GM12878 (cell line): Measurements from ENCODE around the gene RNF167. TPM values are rescaled to one million over a fixed set of nuclear protein-coding genes. Genes with fewer than 3 reads are reported as not detected.

Source experiments
- ATF3 ChIP-seq: IDR thresholded peaks from 2 replicates; pipeline ENCODE4 v1.6.1; 2011; ENCODE audit warnings: low read depth, mild to moderate bottlenecking, low read length, moderate library complexity, borderline replicate concordance; ENCODE audit errors: extremely low read depth
- BACH1 ChIP-seq: fragments of 450-650 bp; IDR thresholded peaks from 2 replicates; pipeline ENCODE4 v1.6.1; 2017; ENCODE audit warnings: mild to moderate bottlenecking, borderline replicate concordance
- BCLAF1 ChIP-seq: fragments of 450-650 bp; IDR thresholded peaks from 2 replicates; pipeline ENCODE4 v1.6.1; 2017; ENCODE audit warnings: antibody characterized with exemption, mild to moderate bottlenecking, moderate library complexity
- CBFB ChIP-seq: IDR thresholded peaks from 2 replicates; pipeline ENCODE4 v1.6.1; 2016; ENCODE audit warnings: antibody characterized with exemption, low read depth
- DPF2 ChIP-seq: fragments of 450-650 bp; IDR thresholded peaks from 2 replicates; pipeline ENCODE4 v1.6.1; 2017; ENCODE audit warnings: mild to moderate bottlenecking
- ETV6 ChIP-seq, 2 experiments: fragments of 450-650 bp in 1 of 2; IDR thresholded peaks in 1 of 2; conservative IDR thresholded peaks in 1 of 2; 2 replicates each; pipeline ENCODE4 v1.6.1; 2014; ENCODE audit warnings: antibody characterized with exemption in 1 of 2, borderline replicate concordance in 1 of 2, low read depth in 1 of 2, mild to moderate bottlenecking in 1 of 2, moderate library complexity in 1 of 2
- FOS ChIP-seq: IDR thresholded peaks from 3 replicates; pipeline ENCODE4 v1.6.1; 2011; ENCODE audit warnings: borderline replicate concordance; ENCODE audit not compliant: insufficient read length; ENCODE audit errors: extremely low read depth
- FOXK2 ChIP-seq: fragments of 450-650 bp; IDR thresholded peaks from 2 replicates; pipeline ENCODE4 v1.6.1; 2017; ENCODE audit warnings: mild to moderate bottlenecking, moderate library complexity
- GATAD2B ChIP-seq: fragments of 450-650 bp; conservative IDR thresholded peaks from 2 replicates; pipeline ENCODE4 v1.6.1; 2017; ENCODE audit warnings: low read depth, mild to moderate bottlenecking, moderate library complexity
- HDAC2 ChIP-seq: fragments of 200-600 bp; sonication (generic); IDR thresholded peaks from 2 replicates; pipeline ENCODE4 v1.6.1; 2017
- IKZF2 ChIP-seq, 2 experiments: fragments of 450-650 bp; IDR thresholded peaks; 2 replicates each; pipeline ENCODE4 v1.6.1; 2017; ENCODE audit warnings: mild to moderate bottlenecking in 2 of 2, moderate library complexity in 2 of 2
- JUNB ChIP-seq: IDR thresholded peaks from 2 replicates; pipeline ENCODE4 v1.6.1; 2016; ENCODE audit warnings: antibody characterized with exemption, mild to moderate bottlenecking
- MYC ChIP-seq: IDR thresholded peaks from 2 replicates; pipeline ENCODE4 v1.6.1; 2011; ENCODE audit warnings: mild to moderate bottlenecking, low read length, moderate library complexity, inconsistent platforms; ENCODE audit not compliant: insufficient read depth, insufficient replicate concordance, insufficient read length, severe bottlenecking
- PAX5 ChIP-seq: IDR thresholded peaks from 2 replicates; pipeline ENCODE4 v1.6.1; 2011; ENCODE audit warnings: low read depth, low read length, borderline replicate concordance
- RB1 ChIP-seq: fragments of 450-650 bp; formaldehyde crosslinking; IDR thresholded peaks from 2 replicates; pipeline ENCODE4 v1.6.1; 2017; ENCODE audit warnings: mild to moderate bottlenecking, borderline replicate concordance
- SREBF2 ChIP-seq: IDR thresholded peaks from 2 replicates; pipeline ENCODE4 v1.6.1; 2012; ENCODE audit warnings: mild to moderate bottlenecking, low read length
- SUZ12 ChIP-seq: fragments of 200-600 bp; sonication (generic); IDR thresholded peaks from one replicate; pipeline ENCODE4 v1.6.1; 2018; ENCODE audit warnings: antibody characterized with exemption, mild to moderate bottlenecking; ENCODE audit not compliant: unreplicated experiment
- TCF12 ChIP-seq: IDR thresholded peaks from 2 replicates; pipeline ENCODE4 v1.6.1; 2011; ENCODE audit warnings: low read depth, mild to moderate bottlenecking, low read length
- WRNIP1 ChIP-seq: IDR thresholded peaks from 2 replicates; pipeline ENCODE4 v1.6.1; 2011; ENCODE audit warnings: low read depth, low read length, improper control_type of control experiment, borderline replicate concordance
- ZNF622 ChIP-seq: fragments of 450-650 bp; IDR thresholded peaks from 2 replicates; pipeline ENCODE4 v1.6.1; 2017; ENCODE audit warnings: mild to moderate bottlenecking, inconsistent platforms
- ZZZ3 ChIP-seq: IDR thresholded peaks from 2 replicates; pipeline ENCODE4 v1.6.1; 2011; ENCODE audit warnings: low read depth; ENCODE audit not compliant: control insufficient read depth, insufficient read length
- polyA plus RNA-seq, 11 experiments: library from polyadenylated mRNA; depleted of rRNA in 4 of 11; unstranded in 6 of 11; stranded (reverse) in 5 of 11; fragments of >200 nt; fragmentation: Nextera tagmentation in 4 of 11; fragmentation: Illumina TruSeq in 1 of 11; extraction: Ambion mirVana in 4 of 11; extraction: Trizol in 1 of 11; gene quantifications; 1 replicate in 1 of 11; 2 replicates in 10 of 11; pipeline versions ENCODE4 v1.2.1 to v1.2.3, GENCODE V29; 2011 to 2016; ENCODE audit warnings: inconsistent platforms in 2 of 11, missing spikeins in 2 of 11, low read depth in 1 of 11
- total RNA-seq, 4 experiments: library from RNA; depleted of rRNA in 3 of 4; stranded (reverse); fragments of >200 nt in 3 of 4; fragmentation: Illumina TruSeq in 1 of 4; extraction: Trizol in 1 of 4; gene quantifications; 2 replicates each; pipeline versions ENCODE4 v1.2.1 to v1.2.3, GENCODE V29; 2013 to 2021
- TF ChIP-seq, protein P1 (sequence below): fragments of 450-650 bp; IDR thresholded peaks from 2 replicates; pipeline ENCODE4 v1.6.1; 2014; ENCODE audit warnings: mild to moderate bottlenecking
- TF ChIP-seq, protein P2 (sequence below): fragments of 450-650 bp; IDR thresholded peaks from 2 replicates; pipeline ENCODE4 v1.6.1; 2017; ENCODE audit warnings: mild to moderate bottlenecking

Gene RNF167
- total and polyA plus RNA-seq, 10 of the 15 experiments (the other 5 are each of a cell fraction or from before 2014, with no cell fraction given): 33.6 to 147 (median 57.6) TPM

DNA sequence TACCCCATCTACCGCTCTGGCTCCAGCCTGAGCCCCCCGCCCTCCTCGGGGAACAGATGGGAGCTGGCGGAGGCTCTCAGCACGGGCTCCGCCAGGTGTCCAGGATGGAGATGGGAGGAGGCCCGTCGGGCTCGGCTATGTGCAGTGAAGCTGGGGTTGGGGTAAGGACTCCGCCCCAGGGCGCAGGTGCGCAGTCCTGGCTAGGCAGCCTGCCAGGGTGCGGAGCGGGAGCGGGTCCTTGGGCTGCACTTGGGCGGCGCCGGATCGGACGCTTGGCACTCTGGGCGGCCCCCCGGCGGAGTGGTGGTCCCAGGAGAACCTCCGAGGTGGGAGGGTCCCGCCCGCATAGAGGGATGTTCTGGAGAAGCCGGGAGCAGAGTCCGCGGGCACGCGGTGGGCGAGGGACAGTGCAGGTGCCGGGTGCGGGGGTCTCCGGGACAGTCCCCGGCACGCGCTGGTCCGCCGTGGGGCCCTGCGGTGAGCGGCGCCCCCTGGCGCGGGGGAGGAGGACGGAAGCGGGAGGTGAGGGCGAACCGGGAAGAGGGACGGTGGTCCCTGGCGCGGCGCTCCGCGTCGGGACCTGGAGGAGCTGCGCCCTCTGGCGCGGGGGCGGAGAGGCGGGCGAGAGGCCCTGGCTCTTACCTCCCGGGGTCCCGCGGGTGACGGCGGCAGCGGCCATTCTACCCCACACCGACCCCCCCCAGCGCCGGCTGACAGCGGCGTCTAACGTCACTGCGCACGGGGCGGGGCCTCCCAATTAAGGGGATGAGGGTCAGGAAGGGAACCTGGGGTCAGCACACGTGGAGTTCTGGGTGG is 47.1 kb downstream of the RNF167 start, which contains the start of gene CAMTA2 (continued):
- TF ChIP-seq ZZZ3 (no peak), WRNIP1 (no peak), BCLAF1 (no peak), FOXK2 (no peak), DPF2 (peak; percentile 87; the same call in 1 of the 2 replicates), RB1 (peak; percentile 88; the same call in 1 of the 2 replicates), HDAC2 (no peak), SUZ12 (no peak), GATAD2B (peak; percentile 97; the same call in 1 of the 2 replicates), CBFB (0 out of 2 replicates have a peak, but pooled peaks have one; percentile 13), BACH1 (peak; percentile 67), ETV6 (conservative IDR thresholded peaks at IDR 0.05 in 1 of 2, IDR thresholded peaks at IDR 0.05 in 1 of 2; ENCODE audit: borderline replicate concordance in 1 of 2, low read depth in 1 of 2) (no peak), MYC (peak; percentile 78), FOS (no peak), PAX5 (no peak), JUNB (no peak), TCF12 (no peak), ZNF622 (no peak), ATF3 (no peak), IKZF2 (IDR thresholded peaks at IDR 0.05) (0 out of 4 replicates have a peak, but pooled peaks have one; percentile 9 to 14), SREBF2 (no peak)
- TF ChIP-seq, protein P1, sequence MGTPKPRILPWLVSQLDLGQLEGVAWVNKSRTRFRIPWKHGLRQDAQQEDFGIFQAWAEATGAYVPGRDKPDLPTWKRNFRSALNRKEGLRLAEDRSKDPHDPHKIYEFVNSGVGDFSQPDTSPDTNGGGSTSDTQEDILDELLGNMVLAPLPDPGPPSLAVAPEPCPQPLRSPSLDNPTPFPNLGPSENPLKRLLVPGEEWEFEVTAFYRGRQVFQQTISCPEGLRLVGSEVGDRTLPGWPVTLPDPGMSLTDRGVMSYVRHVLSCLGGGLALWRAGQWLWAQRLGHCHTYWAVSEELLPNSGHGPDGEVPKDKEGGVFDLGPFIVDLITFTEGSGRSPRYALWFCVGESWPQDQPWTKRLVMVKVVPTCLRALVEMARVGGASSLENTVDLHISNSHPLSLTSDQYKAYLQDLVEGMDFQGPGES: no peak
- TF ChIP-seq, protein P2, sequence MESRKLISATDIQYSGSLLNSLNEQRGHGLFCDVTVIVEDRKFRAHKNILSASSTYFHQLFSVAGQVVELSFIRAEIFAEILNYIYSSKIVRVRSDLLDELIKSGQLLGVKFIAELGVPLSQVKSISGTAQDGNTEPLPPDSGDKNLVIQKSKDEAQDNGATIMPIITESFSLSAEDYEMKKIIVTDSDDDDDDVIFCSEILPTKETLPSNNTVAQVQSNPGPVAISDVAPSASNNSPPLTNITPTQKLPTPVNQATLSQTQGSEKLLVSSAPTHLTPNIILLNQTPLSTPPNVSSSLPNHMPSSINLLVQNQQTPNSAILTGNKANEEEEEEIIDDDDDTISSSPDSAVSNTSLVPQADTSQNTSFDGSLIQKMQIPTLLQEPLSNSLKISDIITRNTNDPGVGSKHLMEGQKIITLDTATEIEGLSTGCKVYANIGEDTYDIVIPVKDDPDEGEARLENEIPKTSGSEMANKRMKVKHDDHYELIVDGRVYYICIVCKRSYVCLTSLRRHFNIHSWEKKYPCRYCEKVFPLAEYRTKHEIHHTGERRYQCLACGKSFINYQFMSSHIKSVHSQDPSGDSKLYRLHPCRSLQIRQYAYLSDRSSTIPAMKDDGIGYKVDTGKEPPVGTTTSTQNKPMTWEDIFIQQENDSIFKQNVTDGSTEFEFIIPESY: no peak
